ENCODE measurements around the gene ZMYND12.

The ZMYND12 gene

GRCh38 chr1:42449256-42449655, 6.6 kb downstream of the ZMYND12 start:
- no peak for TF ChIP-seq CTCF (conservative IDR thresholded peaks at IDR 0.05; ENCODE audit: low read depth, low read length)
- no peak for DNase-seq (ENCODE audit: low read depth)
- no peak overlapping the region for H3K4me3 ChIP-seq (ENCODE audit: low read depth, low read length)

GRCh38 chr1:42442662-42443061, 13.2 kb downstream of the ZMYND12 start:
- no peak overlapping the region for H3K4me3 ChIP-seq (ENCODE audit: low read depth, low read length)
- DNase-seq (ENCODE audit: low read depth): no peak
- TF ChIP-seq CTCF (conservative IDR thresholded peaks at IDR 0.05; ENCODE audit: low read depth, low read length): no peak

- peak; percentile 79 for DNase-seq (ENCODE audit: low read depth)
- H3K4me3 ChIP-seq (ENCODE audit: low read depth, low read length): no peak overlapping the region
- TF ChIP-seq CTCF (conservative IDR thresholded peaks at IDR 0.05; ENCODE audit: low read depth, low read length): no peak
Measured at GRCh38 chr1:42439940-42440339, 15.9 kb downstream of the ZMYND12 start.

DNA sequence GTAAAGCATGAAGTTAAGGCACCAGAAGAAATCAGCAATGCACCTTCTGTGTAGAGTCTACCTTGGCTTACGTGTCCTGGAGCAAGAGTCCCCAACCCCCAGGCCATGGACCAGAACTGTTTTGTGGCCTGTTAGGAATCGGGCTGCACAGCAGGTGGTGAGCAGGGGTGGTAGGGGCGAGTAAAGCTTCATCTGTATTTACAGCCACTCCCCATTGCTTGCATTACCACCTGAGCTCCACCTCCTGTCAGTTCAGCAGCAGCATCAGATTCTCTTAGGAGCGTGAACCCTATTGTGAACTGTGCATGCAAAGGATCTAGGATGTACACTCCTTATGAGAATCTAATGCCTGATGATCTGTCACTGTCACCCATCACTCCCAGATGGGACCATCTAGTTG, 21.5 kb downstream of the ZMYND12 start:
- no peak for TF ChIP-seq CTCF (conservative IDR thresholded peaks at IDR 0.05; ENCODE audit: low read depth, low read length)
- no peak overlapping the region for H3K4me3 ChIP-seq (ENCODE audit: low read depth, low read length)
- no peak for DNase-seq (ENCODE audit: low read depth)

DNA sequence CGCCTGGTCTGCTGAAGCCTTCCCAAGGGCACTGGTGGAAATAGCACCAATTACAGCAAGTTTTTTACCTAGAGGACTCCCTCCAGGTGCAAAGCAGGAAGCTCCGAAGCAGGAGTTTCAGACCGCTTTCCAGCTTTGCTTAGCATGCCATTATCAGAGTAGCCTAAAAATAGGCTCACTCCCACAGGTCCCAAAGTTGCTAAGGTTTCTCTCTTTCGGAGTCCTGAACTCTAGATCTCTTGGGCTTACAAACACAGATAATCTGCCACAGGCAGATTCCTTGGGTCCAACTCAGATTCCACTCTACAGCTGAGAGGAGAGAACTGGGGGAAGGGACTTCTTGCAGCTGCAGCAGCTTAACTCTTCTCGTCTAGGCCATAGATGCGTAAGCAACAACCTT, 22.5 kb downstream of the ZMYND12 start:
- TF ChIP-seq CTCF (conservative IDR thresholded peaks at IDR 0.05; ENCODE audit: low read depth, low read length): no peak
- no peak overlapping the region for H3K4me3 ChIP-seq (ENCODE audit: low read depth, low read length)
- DNase-seq (ENCODE audit: low read depth): no peak

DNA sequence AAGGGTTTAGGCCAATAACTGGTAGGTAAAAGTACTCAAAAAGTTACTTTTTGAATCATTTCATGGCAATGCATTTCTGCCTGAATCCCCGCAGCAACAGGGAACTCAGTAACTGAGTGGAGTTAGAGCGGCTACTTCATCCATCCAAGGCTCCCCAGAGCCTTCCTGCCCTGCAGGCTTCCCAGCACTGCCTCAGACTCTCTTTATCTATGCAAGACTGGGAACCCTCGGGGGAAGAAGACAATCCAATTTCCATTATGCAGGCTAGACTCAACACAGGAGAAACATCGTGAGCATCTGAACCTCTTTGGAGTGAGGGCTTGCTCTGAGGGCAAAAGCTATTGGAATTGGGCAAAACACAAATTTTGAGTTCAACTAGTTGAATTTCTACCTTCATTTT, 23.1 kb downstream of the ZMYND12 start:
- no peak overlapping the region for H3K4me3 ChIP-seq (ENCODE audit: low read depth, low read length)
- no peak for DNase-seq (ENCODE audit: low read depth)
- no peak for TF ChIP-seq CTCF (conservative IDR thresholded peaks at IDR 0.05; ENCODE audit: low read depth, low read length)

GRCh38 chr1:42431514-42431913, 24.3 kb downstream of the ZMYND12 start:
- no peak for DNase-seq (ENCODE audit: low read depth)
- TF ChIP-seq CTCF (conservative IDR thresholded peaks at IDR 0.05; ENCODE audit: low read depth, low read length): no peak
- H3K4me3 ChIP-seq (ENCODE audit: low read depth, low read length): no peak overlapping the region

Data from choroid plexus epithelial cell (primary cell).